Keratinocyte (primary cell): ENCODE data around the gene VCAM1. TPM values are rescaled to one million over a fixed set of nuclear protein-coding genes. Genes with fewer than 3 reads are reported as not detected.
"Not testable (repeated sequence)": the region's sequence is repeated elsewhere in the genome, so short reads cannot be mapped to it uniquely, and the experiment has no call there.

Source experiments
- DNase-seq: peaks from one replicate; pipeline ENCODE4 v3.0.0-alpha.2; 2011; ENCODE audit warnings: low read depth, missing footprints, low spot score
- FAIRE-seq: peaks from 2 replicates; lab custom pipeline; 2011; peaks lifted over from hg19 to GRCh38; lab: Jason Lieb, UNC
- H2AFZ ChIP-seq: 2 replicates; pipeline ENCODE4 v1.6.0; 2012; ENCODE audit warnings: low read length, control low read depth, inconsistent platforms; ENCODE audit not compliant: control insufficient read depth
- H3K27ac ChIP-seq: 2 replicates; pipeline ENCODE4 v1.5.1; 2011; ENCODE audit warnings: low read length; ENCODE audit not compliant: control insufficient read depth, insufficient read depth
- H3K27me3 ChIP-seq: 3 replicates; pipeline ENCODE4 v1.6.0; 2011; ENCODE audit warnings: low read length; ENCODE audit not compliant: control insufficient read depth, insufficient read depth; ENCODE audit errors: extremely low read depth
- H3K36me3 ChIP-seq, 2 experiments: 2 replicates in 1 of 2; 3 replicates in 1 of 2; pipeline ENCODE4 v1.5.1; 2011; ENCODE audit warnings: low read length in 2 of 2, mild to moderate bottlenecking in 1 of 2; ENCODE audit not compliant: control insufficient read depth in 2 of 2, insufficient read depth in 2 of 2; ENCODE audit errors: extremely low read depth in 1 of 2
- H3K4me1 ChIP-seq: 3 replicates; pipeline ENCODE4 v1.5.1; 2011; ENCODE audit warnings: low read length; ENCODE audit not compliant: control insufficient read depth, insufficient read depth; ENCODE audit errors: extremely low read depth
- H3K4me2 ChIP-seq: 3 replicates; pipeline ENCODE4 v1.6.0; 2011; ENCODE audit warnings: low read depth, low read length; ENCODE audit not compliant: control insufficient read depth, insufficient read depth; ENCODE audit errors: extremely low read depth
- H3K4me3 ChIP-seq, 3 experiments: fragments of 200-600 bp in 1 of 3; sonication (generic) in 1 of 3; 2 replicates in 2 of 3; 3 replicates in 1 of 3; pipeline ENCODE4 v1.5.1; 2011 to 2016; ENCODE audit warnings: low read length in 3 of 3, mild to moderate bottlenecking in 3 of 3, control low read depth in 2 of 3, inconsistent platforms in 1 of 3, low read depth in 1 of 3, mixed read lengths in 1 of 3, mixed run types in 1 of 3, moderate library complexity in 1 of 3; ENCODE audit not compliant: control insufficient read depth in 2 of 3, insufficient read depth in 2 of 3; ENCODE audit errors: extremely low read depth in 1 of 3
- H3K79me2 ChIP-seq: 2 replicates; pipeline ENCODE4 v1.6.0; 2012; ENCODE audit warnings: low read length; ENCODE audit not compliant: control insufficient read depth, insufficient read depth
- H3K9ac ChIP-seq: 3 replicates; pipeline ENCODE4 v1.6.0; 2011; ENCODE audit warnings: low read length; ENCODE audit not compliant: control insufficient read depth, insufficient read depth; ENCODE audit errors: extremely low read depth
- H3K9me1 ChIP-seq: 3 replicates; pipeline ENCODE4 v1.6.0; 2011; ENCODE audit warnings: low read length; ENCODE audit not compliant: control insufficient read depth, insufficient read depth; ENCODE audit errors: extremely low read depth
- H3K9me3 ChIP-seq: 2 replicates; pipeline ENCODE4 v1.5.1; 2012; ENCODE audit warnings: low read depth, low read length; ENCODE audit not compliant: control insufficient read depth
- H4K20me1 ChIP-seq: 3 replicates; pipeline ENCODE4 v1.6.0; 2011; ENCODE audit warnings: low read length; ENCODE audit not compliant: control insufficient read depth, insufficient read depth; ENCODE audit errors: extremely low read depth
- EZH2 ChIP-seq: IDR thresholded peaks from one replicate; pipeline ENCODE4 v1.6.1; 2012; ENCODE audit warnings: inconsistent platforms, mild to moderate bottlenecking, low read length, moderate library complexity
- dilution Hi-C: fragments of 300-500 bp; cut with MboI; formaldehyde crosslinking; loops from one replicate; pipeline ENCODE4 v1.7.0; 2020; ENCODE audit warnings: low sequenced_read_pairs; ENCODE audit not compliant: extremely low pct_ligation_motif_present
- polyA plus RNA-seq, 5 experiments: library from polyadenylated mRNA; depleted of rRNA in 3 of 5; stranded (reverse) in 3 of 5; stranded (forward) in 1 of 5; unstranded in 1 of 5; fragments of >200 nt; gene quantifications; 1 replicate in 1 of 5; 2 replicates in 3 of 5; 3 replicates in 1 of 5; pipeline versions ENCODE4 v1.2.1 to v1.2.3, GENCODE V29; 2011 to 2012; ENCODE audit warnings: missing spikeins in 2 of 5, low read depth in 1 of 5, low replicate concordance in 1 of 5
- TF ChIP-seq, protein P1 (sequence below), 3 experiments: IDR thresholded peaks in 1 of 3; conservative IDR thresholded peaks in 1 of 3; optimal IDR thresholded peaks in 1 of 3; 2 replicates in 2 of 3; 3 replicates in 1 of 3; pipeline versions ENCODE3 to v1.5.1; 2011; ENCODE audit warnings: low read length in 3 of 3, mild to moderate bottlenecking in 3 of 3, moderate library complexity in 2 of 3, control low read depth in 1 of 3, inconsistent platforms in 1 of 3; ENCODE audit not compliant: insufficient read depth in 2 of 3; ENCODE audit errors: extremely low read depth in 1 of 3

Gene VCAM1
- polyA plus RNA-seq, 1 donor (not counting 4 experiments of a cell fraction or from before 2014, with no cell fraction given), result not detected

DNA sequence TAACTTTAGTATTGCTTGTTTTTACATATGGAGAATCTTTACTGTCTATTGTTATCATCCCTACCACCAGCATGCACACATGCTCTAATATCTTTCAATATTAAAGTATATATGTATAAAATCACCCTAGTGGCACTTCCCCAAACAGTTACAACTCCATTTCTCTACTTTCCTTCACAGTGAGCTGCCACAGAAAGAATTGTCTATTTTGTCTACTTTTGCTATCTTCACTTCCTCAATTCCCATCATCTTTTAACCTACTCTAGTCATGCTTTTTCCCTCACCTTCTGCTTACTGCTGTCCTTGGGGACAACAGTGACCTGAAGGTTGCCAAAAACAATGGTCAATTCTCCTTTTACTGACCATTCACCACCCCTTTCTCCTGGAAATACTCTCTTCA, 59.2 kb downstream of the VCAM1 start:
- Histone ChIP-seq H3K27me3 (no peaks in the 10 kb centered on the region), H3K9me3 (no peaks in the 10 kb centered on the region), H3K27ac (no peak overlapping the region), H3K9ac (no peak overlapping the region), H3K4me1 (no peaks in the 10 kb centered on the region), H3K79me2 (no peaks in the 10 kb centered on the region), H3K4me3 (no peak overlapping the region), H3K4me2 (no peak overlapping the region), H2AFZ (no peak overlapping the region), H4K20me1 (no peaks in the 10 kb centered on the region), H3K36me3 (no peaks in the 10 kb centered on the region), H3K9me1 (no peaks in the 10 kb centered on the region)
- TF ChIP-seq, protein P1, sequence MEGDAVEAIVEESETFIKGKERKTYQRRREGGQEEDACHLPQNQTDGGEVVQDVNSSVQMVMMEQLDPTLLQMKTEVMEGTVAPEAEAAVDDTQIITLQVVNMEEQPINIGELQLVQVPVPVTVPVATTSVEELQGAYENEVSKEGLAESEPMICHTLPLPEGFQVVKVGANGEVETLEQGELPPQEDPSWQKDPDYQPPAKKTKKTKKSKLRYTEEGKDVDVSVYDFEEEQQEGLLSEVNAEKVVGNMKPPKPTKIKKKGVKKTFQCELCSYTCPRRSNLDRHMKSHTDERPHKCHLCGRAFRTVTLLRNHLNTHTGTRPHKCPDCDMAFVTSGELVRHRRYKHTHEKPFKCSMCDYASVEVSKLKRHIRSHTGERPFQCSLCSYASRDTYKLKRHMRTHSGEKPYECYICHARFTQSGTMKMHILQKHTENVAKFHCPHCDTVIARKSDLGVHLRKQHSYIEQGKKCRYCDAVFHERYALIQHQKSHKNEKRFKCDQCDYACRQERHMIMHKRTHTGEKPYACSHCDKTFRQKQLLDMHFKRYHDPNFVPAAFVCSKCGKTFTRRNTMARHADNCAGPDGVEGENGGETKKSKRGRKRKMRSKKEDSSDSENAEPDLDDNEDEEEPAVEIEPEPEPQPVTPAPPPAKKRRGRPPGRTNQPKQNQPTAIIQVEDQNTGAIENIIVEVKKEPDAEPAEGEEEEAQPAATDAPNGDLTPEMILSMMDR (optimal IDR thresholded peaks at IDR 0.05 in 1 of 3, IDR thresholded peaks at IDR 0.05 in 1 of 3, conservative IDR thresholded peaks at IDR 0.05 in 1 of 3; ENCODE audit: extremely low read depth in 1 of 3, insufficient read depth in 2 of 3, low read length in 3 of 3), result no peak
- TF ChIP-seq EZH2, result no peak
- FAIRE-seq (no peak), DNase-seq (no peak)
- dilution Hi-C loops, result no loop called here

DNA sequence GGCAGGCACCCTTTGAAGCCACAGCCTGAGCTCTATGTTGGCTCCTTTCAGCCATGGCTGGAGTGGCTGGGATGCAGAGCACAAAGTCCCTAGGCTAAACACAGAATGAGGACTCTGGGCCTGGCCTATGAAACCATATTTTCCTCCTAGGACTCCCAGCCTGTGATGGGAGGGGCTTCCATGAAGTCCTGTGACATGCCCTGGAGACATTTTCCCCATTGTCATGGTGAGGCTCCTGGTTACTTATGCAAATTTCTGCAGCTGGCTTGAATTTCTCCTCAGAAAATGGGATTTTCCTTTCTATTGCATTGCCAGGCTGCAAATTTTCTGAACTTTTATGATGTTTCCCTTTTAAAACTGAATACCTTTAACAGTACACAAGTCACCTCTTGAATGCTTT, 61.3 kb downstream of the VCAM1 start:
- H3K27ac ChIP-seq, result no peak overlapping the region
- H3K27me3 ChIP-seq, result no peaks in the 10 kb centered on the region
- FAIRE-seq, result no peak
- no peaks in the 10 kb centered on the region for H3K36me3 ChIP-seq
- dilution Hi-C loops, result no loop called here
- no peak overlapping the region for H3K4me2 ChIP-seq
- no peak overlapping the region for H2AFZ ChIP-seq
- no peaks in the 10 kb centered on the region for H3K79me2 ChIP-seq
- no peak for DNase-seq
- H3K9ac ChIP-seq, result no peak overlapping the region
- no peak for TF ChIP-seq EZH2
- TF ChIP-seq, protein P1 (optimal IDR thresholded peaks at IDR 0.05 in 1 of 3, IDR thresholded peaks at IDR 0.05 in 1 of 3, conservative IDR thresholded peaks at IDR 0.05 in 1 of 3; ENCODE audit: extremely low read depth in 1 of 3, insufficient read depth in 2 of 3, low read length in 3 of 3), result no peak
- H4K20me1 ChIP-seq, result no peaks in the 10 kb centered on the region
- H3K9me3 ChIP-seq, result no peaks in the 10 kb centered on the region
- no peaks in the 10 kb centered on the region for H3K4me1 ChIP-seq
- no peaks in the 10 kb centered on the region for H3K9me1 ChIP-seq
- H3K4me3 ChIP-seq, result no peak overlapping the region

DNA sequence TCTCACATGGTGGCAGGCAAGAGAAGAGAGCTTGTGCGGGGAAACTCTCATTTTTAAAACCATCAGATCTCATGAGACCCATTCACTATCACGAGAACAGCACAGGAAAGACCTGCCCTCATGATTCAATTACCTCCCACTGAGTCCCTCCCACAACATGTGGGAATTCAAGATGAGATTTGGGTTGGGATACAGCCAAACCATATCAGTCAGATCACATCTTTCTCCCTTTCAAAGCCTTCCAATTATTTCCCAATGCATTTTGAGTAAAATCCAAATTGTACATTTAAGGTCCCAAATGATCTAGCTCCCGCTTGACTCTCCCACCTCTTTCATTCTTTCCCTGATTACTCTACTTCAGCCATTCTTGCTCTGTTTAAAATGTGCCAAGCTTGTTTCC, 62.2 kb downstream of the VCAM1 start:
- H3K9me3 ChIP-seq, dilution Hi-C loops, H4K20me1 ChIP-seq, H3K36me3 ChIP-seq, H3K27me3 ChIP-seq, DNase-seq, FAIRE-seq, H3K4me1 ChIP-seq, H3K4me3 ChIP-seq, H2AFZ ChIP-seq, H3K4me2 ChIP-seq, H3K27ac ChIP-seq, H3K9ac ChIP-seq, H3K9me1 ChIP-seq, H3K79me2 ChIP-seq: not testable (repeated sequence)
